ENCODE measurements around the gene MGARP.

GRCh38 chr4:139243448-139244365 lies 36.3 kb downstream of the MGARP start:
- TF ChIP-seq CTCF (IDR thresholded peaks at IDR 0.05; ENCODE audit: insufficient read depth, low read length, poor library complexity, severe bottlenecking) (no peak), EZH2phosphoT487 (conservative IDR thresholded peaks at IDR 0.05; ENCODE audit: low read length) (no peak)

All from SU-DHL-6 (cell line).